GM13976 (cell line): Measurements from ENCODE around the gene TTLL9.

Experiments
- DNase-seq: peaks from one replicate; pipeline ENCODE4 v3.0.0; 2012; ENCODE audit warnings: low spot score
- in situ Hi-C: fragments of 300-500 bp; cut with MboI; formaldehyde crosslinking; loops from one replicate; pipeline ENCODE4 v1.12.0; 2022; ENCODE audit warnings: low sequenced_read_pairs, mixed read lengths, inconsistent platforms; ENCODE audit not compliant: unreplicated experiment
- TF ChIP-seq, protein P1 (sequence below): IDR thresholded peaks from 2 replicates; pipeline ENCODE4 v1.5.1; 2012; ENCODE audit warnings: borderline replicate concordance, mild to moderate bottlenecking; ENCODE audit not compliant: insufficient read depth; ENCODE audit errors: extremely low read depth, missing control alignments, control extremely low read depth

Gene TTLL9

DNA sequence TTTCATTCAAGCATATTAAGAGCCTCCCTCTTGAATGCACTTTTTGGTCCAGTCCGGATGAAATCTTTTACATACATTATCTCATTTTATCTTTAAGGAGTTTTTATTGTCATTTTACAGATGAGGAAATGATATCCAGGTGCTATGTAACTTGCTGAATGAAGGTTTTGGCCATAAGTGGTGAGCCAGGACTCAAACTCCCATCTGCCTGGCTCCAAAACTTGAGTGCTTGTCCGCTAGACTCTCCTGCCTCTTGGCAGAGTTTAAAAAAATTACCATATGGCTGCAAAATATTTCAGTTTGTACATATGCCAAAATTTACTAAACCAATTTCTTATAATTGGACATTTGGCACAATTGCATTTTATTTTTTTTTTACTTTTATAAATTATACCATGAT, 69.2 kb downstream of the TTLL9 start:
- DNase-seq = no peak
- in situ Hi-C loops = no loop called here
- TF ChIP-seq, protein P1, sequence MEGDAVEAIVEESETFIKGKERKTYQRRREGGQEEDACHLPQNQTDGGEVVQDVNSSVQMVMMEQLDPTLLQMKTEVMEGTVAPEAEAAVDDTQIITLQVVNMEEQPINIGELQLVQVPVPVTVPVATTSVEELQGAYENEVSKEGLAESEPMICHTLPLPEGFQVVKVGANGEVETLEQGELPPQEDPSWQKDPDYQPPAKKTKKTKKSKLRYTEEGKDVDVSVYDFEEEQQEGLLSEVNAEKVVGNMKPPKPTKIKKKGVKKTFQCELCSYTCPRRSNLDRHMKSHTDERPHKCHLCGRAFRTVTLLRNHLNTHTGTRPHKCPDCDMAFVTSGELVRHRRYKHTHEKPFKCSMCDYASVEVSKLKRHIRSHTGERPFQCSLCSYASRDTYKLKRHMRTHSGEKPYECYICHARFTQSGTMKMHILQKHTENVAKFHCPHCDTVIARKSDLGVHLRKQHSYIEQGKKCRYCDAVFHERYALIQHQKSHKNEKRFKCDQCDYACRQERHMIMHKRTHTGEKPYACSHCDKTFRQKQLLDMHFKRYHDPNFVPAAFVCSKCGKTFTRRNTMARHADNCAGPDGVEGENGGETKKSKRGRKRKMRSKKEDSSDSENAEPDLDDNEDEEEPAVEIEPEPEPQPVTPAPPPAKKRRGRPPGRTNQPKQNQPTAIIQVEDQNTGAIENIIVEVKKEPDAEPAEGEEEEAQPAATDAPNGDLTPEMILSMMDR = no peak

DNA sequence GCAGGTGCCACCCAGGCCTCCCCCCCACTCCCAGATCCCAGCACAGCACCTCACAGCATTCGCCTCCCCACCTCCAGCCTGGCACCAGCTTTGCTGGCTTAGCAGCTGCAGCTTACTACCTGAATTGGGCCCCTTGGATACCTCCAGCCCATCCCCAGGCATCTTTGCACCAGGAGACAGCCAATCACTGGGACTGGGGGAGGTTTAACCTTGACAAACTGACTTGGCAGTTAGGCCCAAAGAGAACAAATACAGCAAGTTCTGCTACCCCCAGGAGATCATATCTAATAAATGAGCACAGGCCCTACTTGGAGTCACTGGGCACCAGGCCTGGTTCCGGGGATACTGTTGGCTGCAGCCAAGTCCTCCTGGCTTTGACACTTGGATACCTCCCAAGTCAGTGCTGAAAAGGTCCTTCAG, 72.6 kb downstream of the TTLL9 start:
- TF ChIP-seq, protein P1 = no peak
- in situ Hi-C loops = no loop called here
- DNase-seq = no peak

DNA sequence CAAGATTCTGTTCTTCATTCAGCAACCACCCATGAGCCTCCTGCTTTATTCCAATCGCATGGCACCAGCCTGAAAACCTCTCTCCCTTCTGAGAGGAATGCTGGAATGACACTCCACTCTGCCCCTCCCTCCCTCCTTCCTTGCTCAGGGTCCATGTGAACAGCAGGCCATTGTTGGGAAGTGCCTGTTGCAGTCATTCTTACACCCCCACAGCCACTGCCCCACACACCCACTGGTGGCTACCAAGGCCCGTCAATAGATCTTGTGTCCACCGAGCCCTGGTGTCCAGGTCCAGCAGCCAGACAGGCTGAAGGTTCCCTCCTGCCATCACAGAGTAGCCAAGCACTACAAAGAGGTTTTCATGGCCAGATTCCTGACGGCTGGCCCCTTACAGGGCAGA, 74.9 kb downstream of the TTLL9 start:
- in situ Hi-C loops = no loop called here
- TF ChIP-seq, protein P1 = no peak
- no peak for DNase-seq

DNA sequence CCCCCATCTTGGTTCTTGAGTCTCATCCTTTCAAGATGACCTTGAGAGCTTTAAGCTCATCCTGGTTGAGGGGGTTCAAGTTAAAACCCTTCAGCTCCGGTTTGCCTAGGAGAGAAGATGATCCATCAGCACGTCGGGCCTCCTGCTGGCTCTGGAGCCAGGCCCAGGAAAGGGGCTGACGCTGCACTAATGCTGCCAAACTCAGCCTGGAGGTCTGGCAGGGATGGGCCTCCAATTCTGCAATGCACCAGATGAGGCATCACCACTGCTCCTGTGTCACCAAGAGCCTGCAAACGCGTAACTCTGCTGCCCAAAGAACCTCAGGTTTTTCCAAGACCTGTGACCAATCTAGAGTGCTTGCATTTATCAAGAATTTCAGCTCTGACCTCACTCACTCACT, 75.4 kb downstream of the TTLL9 start:
- in situ Hi-C loops = no loop called here
- no peak for DNase-seq
- TF ChIP-seq, protein P1 = no peak

DNA sequence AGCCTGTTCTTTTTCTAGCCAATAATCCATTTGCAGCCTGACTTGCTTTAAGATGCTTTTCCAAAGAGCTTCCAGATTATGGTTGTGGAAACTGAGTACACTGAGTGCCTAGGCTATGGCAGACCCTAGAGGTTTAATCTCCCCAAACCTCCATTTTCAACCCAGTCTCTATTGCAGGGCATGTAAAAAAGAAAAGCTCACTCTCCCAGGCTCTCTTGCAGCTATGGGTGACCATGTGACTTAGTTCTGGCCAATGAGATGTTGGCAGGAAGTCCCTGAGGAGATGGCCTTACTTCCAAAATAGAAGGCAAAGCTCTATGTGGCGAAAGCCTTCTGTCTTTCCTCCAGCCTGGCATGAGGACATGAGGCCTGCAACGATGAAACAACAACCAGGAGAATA, 77.6 kb downstream of the TTLL9 start:
- no peak for DNase-seq
- in situ Hi-C loops = no loop called here
- TF ChIP-seq, protein P1 = no peak

DNA sequence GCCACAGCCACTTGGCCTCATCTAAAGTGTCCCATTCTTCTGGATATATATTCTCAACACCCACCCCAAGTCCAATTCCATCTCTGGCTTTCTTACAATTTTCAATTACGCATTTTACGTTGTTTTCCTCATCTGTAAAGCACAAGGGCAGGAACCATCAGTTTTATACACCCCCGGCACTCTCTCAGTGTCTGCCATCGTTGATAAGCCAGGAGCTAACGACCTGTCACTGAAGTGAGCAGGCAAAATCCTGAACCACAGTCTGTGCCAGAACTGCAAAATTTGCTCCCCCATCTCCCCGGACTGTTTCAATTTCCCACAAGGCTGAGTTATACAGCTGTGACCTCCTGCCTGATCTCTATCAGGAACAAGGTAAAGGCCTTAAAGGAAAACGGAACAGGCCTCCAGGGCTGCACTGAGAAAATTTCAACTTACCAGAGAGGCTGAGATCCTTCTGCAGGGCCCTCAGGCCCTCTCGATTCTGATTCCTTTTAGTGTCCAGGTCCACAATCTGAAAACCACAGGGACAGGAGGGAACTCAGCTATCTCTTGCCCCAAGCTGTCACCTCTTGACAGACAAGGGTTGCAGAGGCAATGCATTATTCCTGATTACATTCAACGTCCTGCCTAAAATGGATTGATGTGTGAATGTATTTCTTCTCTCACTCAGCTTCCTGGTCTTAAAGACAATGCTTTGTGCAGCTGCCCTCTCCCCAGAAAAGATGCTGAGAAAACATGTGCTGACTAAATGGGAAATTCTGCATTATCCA, 79.6 kb downstream of the TTLL9 start:
- TF ChIP-seq, protein P1 = no peak
- DNase-seq = no peak
- in situ Hi-C loops = loop anchor here (10.0 kb wide), 1 partner anchor 95 kb away; no protein-coding TSS in a partner anchor
